Suprapubic skin (tissue), 4 donors: ENCODE measurements around the gene ALOX12. TPM values are rescaled to one million over a fixed set of nuclear protein-coding genes. Genes with fewer than 3 reads are reported as not detected.

Source experiments
- DNase-seq, 2 donors: peaks; one replicate each; pipeline ENCODE4 v3.0.0-alpha.2; 2019; ENCODE audit warnings: low spot score in 2 of 2
- H3K27ac ChIP-seq: fragments of 200-600 bp; sonication (generic); one replicate; pipeline ENCODE4 v1.5.1; 2019
- H3K27me3 ChIP-seq: fragments of 200-600 bp; sonication (generic); one replicate; pipeline ENCODE4 v1.5.1; 2019
- H3K36me3 ChIP-seq: fragments of 200-600 bp; sonication (generic); one replicate; pipeline ENCODE4 v1.5.1; 2019
- H3K4me1 ChIP-seq: fragments of 200-600 bp; sonication (generic); one replicate; pipeline ENCODE4 v1.5.1; 2019
- H3K4me3 ChIP-seq: fragments of 200-600 bp; sonication (generic); one replicate; pipeline ENCODE4 v1.5.1; 2019; ENCODE audit warnings: mild to moderate bottlenecking
- H3K9me3 ChIP-seq: fragments of 200-600 bp; sonication (generic); one replicate; pipeline ENCODE4 v1.5.1; 2019
- CTCF ChIP-seq, 2 donors: fragments of 200-600 bp in 1 of 2; fragments of 450-650 bp in 1 of 2; sonication (generic) in 1 of 2; IDR thresholded peaks; one replicate each; pipeline ENCODE4 v1.5.1; 2016 to 2019; ENCODE audit warnings: antibody characterized with exemption in 2 of 2, mild to moderate bottlenecking in 1 of 2, moderate library complexity in 1 of 2
- EP300 ChIP-seq: sonication (generic); formaldehyde crosslinking; IDR thresholded peaks from one replicate; pipeline ENCODE4 v1.6.1; 2017; ENCODE audit warnings: antibody characterized with exemption
- POLR2A ChIP-seq, 2 donors: fragments of 450-650 bp; IDR thresholded peaks; one replicate each; pipeline ENCODE4 v1.6.1; 2017; ENCODE audit warnings: antibody characterized with exemption in 2 of 2, mild to moderate bottlenecking in 2 of 2, moderate library complexity in 2 of 2
- POLR2AphosphoS5 ChIP-seq, 3 donors: sonication (generic); formaldehyde crosslinking; IDR thresholded peaks; one replicate each; pipeline ENCODE4 v1.6.1; 2017; ENCODE audit warnings: antibody characterized with exemption in 3 of 3
- WGBS: methylation state at CpG from one replicate; pipeline ENCODE4 v1.1.5; 2018; 5-methylcytosine and 5-hydroxymethylcytosine counted together
- total RNA-seq, 4 donors: library from RNA; depleted of rRNA; stranded (reverse); fragments of >200 nt; gene quantifications; one replicate each; pipeline ENCODE4 v1.1.0, GENCODE V29; 2016

ALOX12 gene
- total RNA-seq, 4 donors from 2014 or later: 9.8 to 34.4 (median 22.8) TPM

- no peak overlapping the region for H3K27ac ChIP-seq
- no peak for DNase-seq
- H3K4me3 ChIP-seq: no peak overlapping the region
- 92% methylated on average over 18 of the region's 19 CpGs for WGBS
- peaks cover 30% of the 10 kb centered on the region for H3K4me1 ChIP-seq
- H3K36me3 ChIP-seq: no peaks in the 10 kb centered on the region
- TF ChIP-seq POLR2AphosphoS5 (IDR thresholded peaks at IDR 0.05): no peak
- TF ChIP-seq CTCF (IDR thresholded peaks at IDR 0.05): no peak
- TF ChIP-seq EP300: no peak
- TF ChIP-seq POLR2A (IDR thresholded peaks at IDR 0.05): no peak
- H3K27me3 ChIP-seq: peaks cover 4% of the 10 kb centered on the region
- H3K9me3 ChIP-seq: no peaks in the 10 kb centered on the region
Measured at GRCh38 chr17:7038025-7038862, 42.4 kb downstream of the ALOX12 start.

GRCh38 chr17:7039832-7040231 lies 44.0 kb downstream of the ALOX12 start:
- Histone ChIP-seq H3K27ac (no peak overlapping the region), H3K4me3 (no peak overlapping the region), H3K27me3 (peaks cover 8% of the 10 kb centered on the region), H3K36me3 (no peaks in the 10 kb centered on the region), H3K9me3 (no peaks in the 10 kb centered on the region), H3K4me1 (peaks cover 41% of the 10 kb centered on the region)
- TF ChIP-seq POLR2AphosphoS5 (IDR thresholded peaks at IDR 0.05) (no peak), POLR2A (IDR thresholded peaks at IDR 0.05) (no peak), CTCF (IDR thresholded peaks at IDR 0.05) (no peak), EP300 (no peak)
- no peak for DNase-seq
- WGBS: 93% methylated on average over 5 of the region's 5 CpGs

GRCh38 chr17:7041607-7042500 lies 46.0 kb downstream of the ALOX12 start:
- peaks cover 8% of the 10 kb centered on the region for H3K27me3 ChIP-seq
- H3K36me3 ChIP-seq: no peaks in the 10 kb centered on the region
- TF ChIP-seq POLR2AphosphoS5 (IDR thresholded peaks at IDR 0.05): no peak
- no peak for TF ChIP-seq CTCF (IDR thresholded peaks at IDR 0.05)
- TF ChIP-seq EP300: no peak
- TF ChIP-seq POLR2A (IDR thresholded peaks at IDR 0.05): no peak
- no peaks in the 10 kb centered on the region for H3K9me3 ChIP-seq
- 54% methylated on average over 23 of the region's 43 CpGs for WGBS
- H3K4me1 ChIP-seq: peaks cover 42% of the 10 kb centered on the region
- H3K27ac ChIP-seq: peak overlapping the region; percentile 60
- peak overlapping the region; percentile 50 for H3K4me3 ChIP-seq
- no peak for DNase-seq

GRCh38 chr17:7042501-7043181 lies 46.8 kb downstream of the ALOX12 start:
- peaks cover 8% of the 10 kb centered on the region for H3K27me3 ChIP-seq
- H3K36me3 ChIP-seq: no peaks in the 10 kb centered on the region
- 31% methylated on average over 15 of the region's 53 CpGs for WGBS
- peak in 1 of 2 donors; percentile 80 for DNase-seq
- H3K27ac ChIP-seq: peak overlapping the region; percentile 60
- peaks cover 47% of the 10 kb centered on the region for H3K4me1 ChIP-seq
- H3K9me3 ChIP-seq: no peaks in the 10 kb centered on the region
- peak overlapping the region; percentile 50 for H3K4me3 ChIP-seq
- no peak for TF ChIP-seq CTCF (IDR thresholded peaks at IDR 0.05)
